ENCODE data around the gene CCDC192.
"Not testable (repeated sequence)": the region's sequence is repeated elsewhere in the genome, so short reads cannot be mapped to it uniquely, and the experiment has no call there.

Gene CCDC192

DNA sequence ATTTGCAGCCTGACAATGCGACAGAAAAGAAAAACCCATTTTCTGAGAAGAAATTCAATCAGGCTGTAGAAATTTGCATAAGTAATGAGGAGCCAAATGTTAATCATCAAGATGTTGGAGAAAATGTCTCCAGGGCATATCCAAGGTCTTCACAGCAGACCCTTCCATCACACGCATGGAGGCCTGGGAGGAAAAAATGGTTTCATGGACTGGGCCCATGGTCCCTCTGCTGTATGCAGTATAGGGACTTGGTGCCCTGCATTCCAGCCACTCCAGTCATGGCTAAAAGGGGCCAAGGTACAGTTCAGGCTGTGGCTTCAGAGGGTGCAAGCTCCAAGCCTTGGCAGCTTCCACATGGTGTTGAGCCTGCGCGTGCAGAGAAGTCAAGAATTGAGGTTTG lies 73.3 kb downstream of the CCDC192 start:
- H3K4me1 ChIP-seq (ENCODE audit: control insufficient read depth, insufficient read depth, low read length): no peaks in the 10 kb centered on the region
- H3K36me3 ChIP-seq (ENCODE audit: control insufficient read depth, insufficient read depth, low read length): no peaks in the 10 kb centered on the region
- H3K4me3 ChIP-seq (ENCODE audit: low read length): no peak overlapping the region
- H3K9ac ChIP-seq (ENCODE audit: low read length): no peak overlapping the region
- H3K9me3 ChIP-seq (ENCODE audit: control insufficient read depth, low read length): no peaks in the 10 kb centered on the region
- no peaks in the 10 kb centered on the region for H3K27me3 ChIP-seq (ENCODE audit: control insufficient read depth, insufficient read depth, low read length)

GRCh38 chr5:127777957-127778356 lies 74.8 kb downstream of the CCDC192 start:
- H3K4me3 ChIP-seq (ENCODE audit: low read length): no peak overlapping the region
- H3K4me1 ChIP-seq (ENCODE audit: control insufficient read depth, insufficient read depth, low read length): no peaks in the 10 kb centered on the region
- H3K9ac ChIP-seq (ENCODE audit: low read length): no peak overlapping the region
- H3K36me3 ChIP-seq (ENCODE audit: control insufficient read depth, insufficient read depth, low read length): no peaks in the 10 kb centered on the region
- no peaks in the 10 kb centered on the region for H3K27me3 ChIP-seq (ENCODE audit: control insufficient read depth, insufficient read depth, low read length)
- H3K9me3 ChIP-seq (ENCODE audit: control insufficient read depth, low read length): no peaks in the 10 kb centered on the region

DNA sequence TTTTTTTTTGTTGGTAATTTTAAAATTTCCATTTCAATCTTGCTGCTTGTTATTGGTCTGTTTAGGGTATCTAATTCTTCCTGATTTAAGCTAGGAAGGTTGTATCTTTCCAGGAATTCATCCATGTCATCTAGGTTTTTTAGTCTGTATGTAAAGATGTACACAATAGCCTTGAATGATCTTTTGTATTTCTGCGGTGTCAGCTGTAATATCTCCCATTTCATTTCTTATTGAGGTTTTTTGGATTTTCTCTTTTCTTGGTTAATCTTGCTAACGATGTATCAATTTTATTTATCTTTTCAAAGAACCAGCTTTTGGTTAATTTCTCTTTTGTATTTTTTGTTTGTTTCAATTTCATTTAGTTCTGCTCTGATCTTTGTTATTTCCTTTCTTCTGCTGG lies 79.3 kb downstream of the CCDC192 start:
- H3K36me3 ChIP-seq (ENCODE audit: control insufficient read depth, insufficient read depth, low read length); H3K4me1 ChIP-seq (ENCODE audit: control insufficient read depth, insufficient read depth, low read length); H3K27me3 ChIP-seq (ENCODE audit: control insufficient read depth, insufficient read depth, low read length); H3K4me3 ChIP-seq (ENCODE audit: low read length); H3K9me3 ChIP-seq (ENCODE audit: control insufficient read depth, low read length); H3K9ac ChIP-seq (ENCODE audit: low read length): not testable (repeated sequence)

DNA sequence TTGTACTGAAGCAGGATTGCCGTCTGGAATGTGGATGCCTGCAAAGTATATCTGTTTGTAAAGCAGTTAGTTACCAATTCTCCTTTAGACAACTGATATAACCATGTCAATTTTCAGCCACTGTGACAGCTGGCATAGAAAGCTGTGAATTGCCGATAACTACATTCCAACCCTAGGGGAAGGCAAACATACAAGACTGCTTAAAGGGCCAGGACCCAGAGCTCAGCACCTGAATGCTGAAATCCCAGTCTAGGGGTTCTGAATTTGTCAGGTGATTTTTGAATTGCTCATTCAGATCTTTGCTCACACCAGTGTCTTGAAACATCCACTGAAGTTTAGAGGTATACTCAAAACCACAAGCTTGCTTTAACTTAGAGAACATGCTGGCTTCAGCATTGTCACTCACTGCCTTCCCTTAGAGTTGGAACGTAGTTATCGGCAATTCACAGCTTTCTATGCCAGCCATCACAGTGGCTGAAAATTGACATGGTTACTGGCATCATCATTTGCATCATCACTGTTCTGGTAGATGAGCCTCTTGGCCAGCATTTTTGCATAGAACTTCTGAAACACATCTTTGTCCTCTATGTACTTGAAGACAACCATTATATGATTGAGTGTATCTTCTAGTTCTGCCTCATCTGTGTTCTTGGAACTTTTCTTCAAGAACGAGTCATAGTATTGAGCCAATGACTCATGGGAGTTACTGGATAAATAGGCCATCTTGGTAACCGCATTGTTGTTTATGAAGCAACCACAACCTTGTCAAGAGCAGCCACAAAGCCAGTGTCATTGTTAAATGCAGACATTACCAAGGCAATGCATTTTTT lies 82.1 kb downstream of the CCDC192 start:
- Histone ChIP-seq H3K27me3 (ENCODE audit: control insufficient read depth, insufficient read depth, low read length) (no peaks in the 10 kb centered on the region), H3K4me1 (ENCODE audit: control insufficient read depth, insufficient read depth, low read length) (peaks cover 8% of the 10 kb centered on the region), H3K4me3 (ENCODE audit: low read length) (no peak overlapping the region), H3K9ac (ENCODE audit: low read length) (no peak overlapping the region), H3K36me3 (ENCODE audit: control insufficient read depth, insufficient read depth, low read length) (no peaks in the 10 kb centered on the region), H3K9me3 (ENCODE audit: control insufficient read depth, low read length) (no peaks in the 10 kb centered on the region)

DNA sequence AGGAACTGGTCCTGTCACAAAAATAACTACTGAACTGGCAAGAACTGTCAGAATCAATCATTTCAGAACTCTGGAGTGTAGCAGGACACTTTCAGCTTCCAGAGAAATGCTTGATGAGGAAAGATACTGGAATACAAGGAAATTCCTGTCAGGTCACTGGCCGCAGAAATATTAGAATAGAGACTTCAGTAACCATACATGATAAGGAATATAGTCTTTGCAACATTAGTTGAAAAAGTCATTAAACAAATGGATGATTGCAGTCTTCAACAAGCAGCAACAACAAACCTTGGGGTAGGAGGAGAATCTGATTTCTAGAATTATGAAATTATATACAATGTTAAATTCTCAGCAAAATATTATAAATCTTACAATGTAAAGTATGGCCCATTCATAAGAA lies 88.2 kb downstream of the CCDC192 start:
- no peaks in the 10 kb centered on the region for H3K27me3 ChIP-seq (ENCODE audit: control insufficient read depth, insufficient read depth, low read length)
- H3K4me1 ChIP-seq (ENCODE audit: control insufficient read depth, insufficient read depth, low read length): no peaks in the 10 kb centered on the region
- H3K4me3 ChIP-seq (ENCODE audit: low read length): no peak overlapping the region
- H3K9ac ChIP-seq (ENCODE audit: low read length): no peak overlapping the region
- H3K36me3 ChIP-seq (ENCODE audit: control insufficient read depth, insufficient read depth, low read length): no peaks in the 10 kb centered on the region
- H3K9me3 ChIP-seq (ENCODE audit: control insufficient read depth, low read length): no peaks in the 10 kb centered on the region

GRCh38 chr5:127791908-127792307 lies 88.7 kb downstream of the CCDC192 start:
- H3K9me3 ChIP-seq (ENCODE audit: control insufficient read depth, low read length); H3K4me3 ChIP-seq (ENCODE audit: low read length); H3K36me3 ChIP-seq (ENCODE audit: control insufficient read depth, insufficient read depth, low read length); H3K27me3 ChIP-seq (ENCODE audit: control insufficient read depth, insufficient read depth, low read length); H3K4me1 ChIP-seq (ENCODE audit: control insufficient read depth, insufficient read depth, low read length); H3K9ac ChIP-seq (ENCODE audit: low read length): not testable (repeated sequence)

DNA sequence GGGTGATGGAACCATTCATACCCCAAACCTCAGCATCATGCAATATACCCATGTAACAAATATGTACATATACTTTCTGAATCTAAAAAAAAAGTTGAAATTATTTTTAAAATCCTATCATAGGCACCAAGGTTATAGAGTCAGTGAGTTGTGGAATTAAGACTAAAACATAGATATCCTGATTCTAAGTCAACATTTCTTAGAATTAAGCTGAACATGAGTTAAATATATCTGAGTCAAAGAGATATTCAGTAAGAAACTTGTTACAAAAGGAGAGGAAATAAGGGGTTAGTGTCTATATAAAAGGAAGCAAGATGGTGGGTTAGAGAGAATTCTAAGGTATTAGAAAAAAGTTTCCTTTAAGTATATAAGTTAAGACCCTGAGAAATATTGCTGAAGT lies 89.9 kb downstream of the CCDC192 start:
- Histone ChIP-seq H3K9ac (ENCODE audit: low read length) (no peak overlapping the region), H3K9me3 (ENCODE audit: control insufficient read depth, low read length) (no peaks in the 10 kb centered on the region), H3K4me1 (ENCODE audit: control insufficient read depth, insufficient read depth, low read length) (no peaks in the 10 kb centered on the region), H3K27me3 (ENCODE audit: control insufficient read depth, insufficient read depth, low read length) (no peaks in the 10 kb centered on the region), H3K36me3 (ENCODE audit: control insufficient read depth, insufficient read depth, low read length) (no peaks in the 10 kb centered on the region), H3K4me3 (ENCODE audit: low read length) (no peak overlapping the region)

- no peaks in the 10 kb centered on the region for H3K36me3 ChIP-seq (ENCODE audit: control insufficient read depth, insufficient read depth, low read length)
- no peaks in the 10 kb centered on the region for H3K27me3 ChIP-seq (ENCODE audit: control insufficient read depth, insufficient read depth, low read length)
- no peak overlapping the region for H3K4me3 ChIP-seq (ENCODE audit: low read length)
- no peaks in the 10 kb centered on the region for H3K4me1 ChIP-seq (ENCODE audit: control insufficient read depth, insufficient read depth, low read length)
- no peaks in the 10 kb centered on the region for H3K9me3 ChIP-seq (ENCODE audit: control insufficient read depth, low read length)
- no peak overlapping the region for H3K9ac ChIP-seq (ENCODE audit: low read length)
Observed at GRCh38 chr5:127793879-127794278, 90.7 kb downstream of the CCDC192 start.

DNA sequence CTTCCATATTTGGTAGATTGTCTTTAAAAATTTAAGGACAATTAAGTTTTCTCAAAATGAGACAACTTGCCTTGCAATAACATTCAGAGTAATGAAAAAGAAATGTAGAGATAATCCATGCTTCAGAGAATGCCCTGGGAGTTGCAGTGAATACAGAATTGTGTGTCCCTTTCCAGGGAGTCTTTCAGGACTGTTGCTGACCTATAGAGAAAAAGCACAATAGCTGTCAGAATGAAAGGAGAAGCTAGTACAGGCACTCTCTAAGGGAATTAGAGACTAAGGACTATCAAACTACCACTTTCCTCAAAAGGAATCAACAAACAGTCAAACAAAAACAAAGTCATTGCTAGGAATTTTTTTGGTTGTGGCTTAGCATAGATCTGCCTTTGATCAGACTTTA lies 93.0 kb downstream of the CCDC192 start:
- no peaks in the 10 kb centered on the region for H3K9me3 ChIP-seq (ENCODE audit: control insufficient read depth, low read length)
- H3K27me3 ChIP-seq (ENCODE audit: control insufficient read depth, insufficient read depth, low read length): no peaks in the 10 kb centered on the region
- peaks cover 5% of the 10 kb centered on the region for H3K4me1 ChIP-seq (ENCODE audit: control insufficient read depth, insufficient read depth, low read length)
- H3K9ac ChIP-seq (ENCODE audit: low read length): no peak overlapping the region
- no peak overlapping the region for H3K4me3 ChIP-seq (ENCODE audit: low read length)
- H3K36me3 ChIP-seq (ENCODE audit: control insufficient read depth, insufficient read depth, low read length): no peaks in the 10 kb centered on the region

- Histone ChIP-seq H3K36me3 (ENCODE audit: control insufficient read depth, insufficient read depth, low read length) (no peaks in the 10 kb centered on the region), H3K4me3 (ENCODE audit: low read length) (no peak overlapping the region), H3K27me3 (ENCODE audit: control insufficient read depth, insufficient read depth, low read length) (no peaks in the 10 kb centered on the region), H3K9ac (ENCODE audit: low read length) (no peak overlapping the region), H3K4me1 (ENCODE audit: control insufficient read depth, insufficient read depth, low read length) (peaks cover 24% of the 10 kb centered on the region), H3K9me3 (ENCODE audit: control insufficient read depth, low read length) (no peaks in the 10 kb centered on the region)
Observed at GRCh38 chr5:127799293-127799905, 96.2 kb downstream of the CCDC192 start.

DNA sequence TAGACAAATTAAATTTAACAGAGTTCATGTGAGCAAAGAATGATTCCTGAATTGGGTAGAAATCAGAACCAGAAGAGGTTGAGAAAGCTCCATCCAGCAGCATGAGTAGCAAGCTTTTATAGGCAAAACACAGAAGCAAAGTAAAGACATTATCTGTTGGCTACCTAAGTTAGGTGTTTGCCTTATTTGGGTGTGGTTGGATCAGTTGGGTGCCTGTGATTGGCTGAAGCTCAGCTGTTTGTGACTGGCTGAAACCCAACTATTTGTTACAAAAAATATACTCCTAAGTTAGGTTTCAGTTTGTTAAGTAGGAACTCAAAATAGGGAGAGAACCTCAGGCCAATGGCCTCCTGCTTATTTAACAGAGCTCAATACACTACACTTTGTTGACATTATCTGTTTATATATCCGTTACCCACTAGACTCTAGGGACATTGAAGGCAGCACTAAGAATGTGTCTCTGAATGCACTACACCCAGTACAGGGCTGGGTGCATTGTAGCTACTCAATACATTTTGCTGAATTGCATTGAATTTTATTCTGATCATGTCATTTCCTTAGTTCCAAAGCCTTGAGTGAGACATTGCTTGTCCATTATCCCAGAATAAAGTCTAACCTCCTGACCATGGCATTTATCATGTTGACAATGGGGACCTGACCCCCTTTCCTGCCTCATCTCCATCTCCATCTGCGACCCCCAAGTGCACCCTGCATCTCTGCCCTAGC lies 98.7 kb downstream of the CCDC192 start:
- no peak overlapping the region for H3K9ac ChIP-seq (ENCODE audit: low read length)
- H3K36me3 ChIP-seq (ENCODE audit: control insufficient read depth, insufficient read depth, low read length): no peaks in the 10 kb centered on the region
- H3K9me3 ChIP-seq (ENCODE audit: control insufficient read depth, low read length): no peaks in the 10 kb centered on the region
- peaks cover 24% of the 10 kb centered on the region for H3K4me1 ChIP-seq (ENCODE audit: control insufficient read depth, insufficient read depth, low read length)
- no peak overlapping the region for H3K4me3 ChIP-seq (ENCODE audit: low read length)
- no peaks in the 10 kb centered on the region for H3K27me3 ChIP-seq (ENCODE audit: control insufficient read depth, insufficient read depth, low read length)

DNA sequence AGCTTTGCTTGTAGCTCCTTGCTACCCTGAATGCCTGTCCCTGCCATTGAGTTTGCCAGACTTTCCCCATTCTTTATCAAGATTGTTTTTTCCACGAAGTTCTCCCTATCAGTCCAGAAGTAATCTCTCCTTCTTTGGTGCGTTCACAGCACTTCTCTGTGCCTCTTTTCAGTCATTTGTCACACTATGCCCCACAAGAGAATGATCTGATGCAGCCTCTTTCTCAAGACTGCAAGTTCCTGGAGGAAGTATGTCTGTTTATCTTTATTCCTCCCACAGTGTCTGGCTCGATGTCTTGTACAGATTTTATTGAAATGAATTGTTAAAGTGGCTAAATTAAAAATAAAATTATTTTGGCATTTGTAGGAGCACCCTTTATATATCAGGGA lies 99.3 kb downstream of the CCDC192 start:
- Histone ChIP-seq H3K9me3 (ENCODE audit: control insufficient read depth, low read length) (no peaks in the 10 kb centered on the region), H3K36me3 (ENCODE audit: control insufficient read depth, insufficient read depth, low read length) (no peaks in the 10 kb centered on the region), H3K27me3 (ENCODE audit: control insufficient read depth, insufficient read depth, low read length) (no peaks in the 10 kb centered on the region), H3K4me1 (ENCODE audit: control insufficient read depth, insufficient read depth, low read length) (peaks cover 24% of the 10 kb centered on the region), H3K4me3 (ENCODE audit: low read length) (no peak overlapping the region), H3K9ac (ENCODE audit: low read length) (no peak overlapping the region)
